NCI-H1105 (cell line): ENCODE measurements around the gene CXXC5.

Experiments
- DNase-seq: peaks from one replicate; lab custom pipeline; 2025; lab: John Stamatoyannopoulos, UW

CXXC5 gene

GRCh38 chr5:139651853-139652787 lies 4.0 kb downstream of the CXXC5 start:
- no peak for DNase-seq

- no peak for DNase-seq
Observed at GRCh38 chr5:139652788-139653241, 4.7 kb downstream of the CXXC5 start.

GRCh38 chr5:139653616-139654015 lies 5.5 kb downstream of the CXXC5 start:
- no peak for DNase-seq

GRCh38 chr5:139654464-139654863 lies 6.3 kb downstream of the CXXC5 start:
- DNase-seq, result no peak

- no peak for DNase-seq
Observed at GRCh38 chr5:139654871-139655491, 6.8 kb downstream of the CXXC5 start.

GRCh38 chr5:139655727-139656271 lies 7.7 kb downstream of the CXXC5 start:
- no peak for DNase-seq

GRCh38 chr5:139657363-139658321 lies 9.5 kb downstream of the CXXC5 start:
- no peak for DNase-seq

- DNase-seq, result no peak
Observed at GRCh38 chr5:139658501-139658927, 10.4 kb downstream of the CXXC5 start.

- DNase-seq, result no peak
Observed at GRCh38 chr5:139658928-139659667, 10.9 kb downstream of the CXXC5 start.

- DNase-seq, result no peak
Observed at GRCh38 chr5:139659695-139660101, 11.5 kb downstream of the CXXC5 start.

- DNase-seq, result no peak
Observed at GRCh38 chr5:139660105-139660922, 12.2 kb downstream of the CXXC5 start.

GRCh38 chr5:139660923-139661814 lies 13.0 kb downstream of the CXXC5 start:
- DNase-seq, result no peak

- no peak for DNase-seq
Observed at GRCh38 chr5:139662617-139663016, 14.5 kb downstream of the CXXC5 start.

- no peak for DNase-seq
Observed at GRCh38 chr5:139663207-139664085, 15.3 kb downstream of the CXXC5 start.

- DNase-seq, result no peak
Observed at GRCh38 chr5:139664086-139664693, 16.0 kb downstream of the CXXC5 start.

GRCh38 chr5:139664727-139665351 lies 16.7 kb downstream of the CXXC5 start:
- DNase-seq, result no peak

GRCh38 chr5:139665626-139666025 lies 17.5 kb downstream of the CXXC5 start:
- no peak for DNase-seq
